ENCODE data around the gene HIBCH. TPM values are rescaled to one million over a fixed set of nuclear protein-coding genes. Genes with fewer than 3 reads are reported as not detected.
"Not testable (repeated sequence)": the region's sequence is repeated elsewhere in the genome, so short reads cannot be mapped to it uniquely, and the experiment has no call there.

HIBCH gene
- total RNA-seq, 4 donors from 2014 or later, result 27.5 to 40.1 (median 32.7) TPM

GRCh38 chr2:190338453-190338852 lies 18.8 kb upstream of the HIBCH start:
- H3K4me1 ChIP-seq, result peaks cover 2 to 7% of the 10 kb centered on the region in 2 donors
- no peaks in the 10 kb centered on the region for H3K36me3 ChIP-seq
- DNase-seq, result no peak
- H3K9me3 ChIP-seq, result no peaks in the 10 kb centered on the region
- intact Hi-C loops (cut with DNase I), result no loop called here
- no peaks in the 10 kb centered on the region for H3K27me3 ChIP-seq
- TF ChIP-seq POLR2A (IDR thresholded peaks at IDR 0.05) (no peak), CTCF (IDR thresholded peaks at IDR 0.05) (no peak)
- H3K27ac ChIP-seq, result no peak overlapping the region
- WGBS, 2 donors, result 90 to 97% methylated on average over 1 of the region's 1 CpG
- H3K4me3 ChIP-seq (replicated peaks in 1 of 3), result no peak overlapping the region

GRCh38 chr2:190336420-190336819 lies 16.8 kb upstream of the HIBCH start:
- no peaks in the 10 kb centered on the region for H3K27me3 ChIP-seq
- WGBS, 2 donors, result 96 to 99% methylated on average over 2 of the region's 2 CpGs
- intact Hi-C loops (cut with DNase I), result no loop called here
- H3K36me3 ChIP-seq, result no peaks in the 10 kb centered on the region
- no peak overlapping the region for H3K4me3 ChIP-seq (replicated peaks in 1 of 3)
- no peaks in the 10 kb centered on the region for H3K4me1 ChIP-seq
- no peak overlapping the region for H3K27ac ChIP-seq
- no peaks in the 10 kb centered on the region for H3K9me3 ChIP-seq
- no peak for DNase-seq
- no peak for TF ChIP-seq CTCF (IDR thresholded peaks at IDR 0.05)

- H3K4me3 ChIP-seq (replicated peaks in 1 of 3); H3K27ac ChIP-seq; H3K9me3 ChIP-seq; H3K4me1 ChIP-seq; H3K36me3 ChIP-seq; H3K27me3 ChIP-seq; DNase-seq; intact Hi-C loops (cut with DNase I): not testable (repeated sequence)
- WGBS, 2 donors, result 92 to 95% methylated on average over 4 of the region's 4 CpGs
These were observed 16.0 kb upstream of the HIBCH start for GRCh38 chr2:190335584-190335983.

- Histone ChIP-seq H3K4me3 (replicated peaks in 1 of 3) (no peak overlapping the region), H3K27ac (no peak overlapping the region), H3K36me3 (no peaks in the 10 kb centered on the region), H3K4me1 (no peaks in the 10 kb centered on the region), H3K9me3 (no peaks in the 10 kb centered on the region), H3K27me3 (no peaks in the 10 kb centered on the region)
- intact Hi-C loops (cut with DNase I), result no loop called here
- TF ChIP-seq CTCF (IDR thresholded peaks at IDR 0.05) (no peak), POLR2A (IDR thresholded peaks at IDR 0.05) (no peak)
- no peak for DNase-seq
These were observed 15.6 kb upstream of the HIBCH start for GRCh38 chr2:190335225-190335559.

GRCh38 chr2:190334479-190335224 lies 15.0 kb upstream of the HIBCH start:
- Histone ChIP-seq H3K4me3 (replicated peaks in 1 of 3) (no peak overlapping the region), H3K36me3 (no peaks in the 10 kb centered on the region), H3K27ac (no peak overlapping the region), H3K27me3 (no peaks in the 10 kb centered on the region), H3K9me3 (no peaks in the 10 kb centered on the region), H3K4me1 (no peaks in the 10 kb centered on the region)
- WGBS, 2 donors, result 73 to 74% methylated on average over 8 of the region's 8 CpGs
- DNase-seq, result no peak
- TF ChIP-seq POLR2A (IDR thresholded peaks at IDR 0.05), result no peak
- no peak for TF ChIP-seq CTCF (IDR thresholded peaks at IDR 0.05)
- intact Hi-C loops (cut with DNase I), result no loop called here

GRCh38 chr2:190333928-190334327 lies 14.3 kb upstream of the HIBCH start:
- Histone ChIP-seq H3K27ac (no peak overlapping the region), H3K4me3 (replicated peaks in 1 of 3) (no peak overlapping the region), H3K27me3 (no peaks in the 10 kb centered on the region), H3K9me3 (no peaks in the 10 kb centered on the region), H3K4me1 (no peaks in the 10 kb centered on the region), H3K36me3 (no peaks in the 10 kb centered on the region)
- WGBS, 2 donors, result 83 to 89% methylated on average over 2 of the region's 2 CpGs
- intact Hi-C loops (cut with DNase I), result no loop called here
- DNase-seq, result no peak
- no peak for TF ChIP-seq POLR2A (IDR thresholded peaks at IDR 0.05)
- TF ChIP-seq CTCF (IDR thresholded peaks at IDR 0.05), result no peak
